ENCODE measurements around the gene POU2F1.
A peak's percentile ranks its signal among the peaks of the same experiment; 100 is the strongest.

The POU2F1 gene

GRCh38 chr1:167175901-167176300, 44.8 kb upstream of the POU2F1 start (continued):
- TF ChIP-seq ZNF518A (tag by site-specific recombination; conservative IDR thresholded peaks at IDR 0.05; ENCODE audit: low read depth) (0 out of 2 replicates have a peak, but pooled peaks have one; percentile 16), ZNF184 (tag by site-specific recombination; IDR thresholded peaks at IDR 0.05) (no peak), PBX3 (CRISPR knock-in tag; IDR thresholded peaks at IDR 0.05) (no peak), ZNF311 (tag by site-specific recombination; IDR thresholded peaks at IDR 0.05; ENCODE audit: borderline replicate concordance) (no peak), ZFP41 (tag by site-specific recombination; IDR thresholded peaks at IDR 0.05; ENCODE audit: borderline replicate concordance) (no peak), ZIC2 (tag by site-specific recombination; IDR thresholded peaks at IDR 0.05) (peak; percentile 62; the same call in 1 of the 2 replicates), ZNF138 (tag by site-specific recombination; IDR thresholded peaks at IDR 0.05; ENCODE audit: borderline replicate concordance) (no peak), ZNF302 (tag by site-specific recombination; IDR thresholded peaks at IDR 0.05; ENCODE audit: low read depth) (no peak), YY2 (tag by site-specific recombination; IDR thresholded peaks at IDR 0.05) (no peak)

- no peaks in the 10 kb centered on the region for H3K9me3 ChIP-seq (ENCODE audit: control insufficient read depth, insufficient read depth, low read depth, low read length)
- H3K36me3 ChIP-seq (ENCODE audit: control insufficient read depth in 2 of 2, insufficient read depth in 1 of 2, low read length in 2 of 2): no peaks in the 10 kb centered on the region
- no peaks in the 10 kb centered on the region for H3K4me1 ChIP-seq (ENCODE audit: control insufficient read depth, insufficient read depth, low read length)
- POLR2A ChIA-PET: no interaction called here
- H3K27ac ChIP-seq (ENCODE audit: extremely low read depth, low read depth, low read length): no peak overlapping the region
- H3K4me3 ChIP-seq (ENCODE audit: low read depth, low read length): no peak overlapping the region
- CTCF ChIA-PET: no interaction called here
- no peak for TF ChIP-seq ZNF560 (tag by site-specific recombination; IDR thresholded peaks at IDR 0.05; ENCODE audit: borderline replicate concordance)
- no peak for TF ChIP-seq KLF1 (tag by site-specific recombination; IDR thresholded peaks at IDR 0.05)
- no peak for TF ChIP-seq ATF2 (tag by site-specific recombination; IDR thresholded peaks at IDR 0.05; ENCODE audit: low read depth)
- no peak for TF ChIP-seq ZNF600 (tag by site-specific recombination; IDR thresholded peaks at IDR 0.05)
- TF ChIP-seq ZNF112 (tag by site-specific recombination; IDR thresholded peaks at IDR 0.05): no peak
- no peak for TF ChIP-seq AEBP2 (tag by site-specific recombination; IDR thresholded peaks at IDR 0.05; ENCODE audit: borderline replicate concordance)
- no peak for TF ChIP-seq ZNF37A (tag by site-specific recombination; IDR thresholded peaks at IDR 0.05)
- no peak for TF ChIP-seq BCL11A (tag by site-specific recombination; IDR thresholded peaks at IDR 0.05; ENCODE audit: low read depth)
- no peak for TF ChIP-seq ZNF558 (tag by site-specific recombination; IDR thresholded peaks at IDR 0.05)
- TF ChIP-seq ZNF513 (tag by site-specific recombination; IDR thresholded peaks at IDR 0.05): no peak
- TF ChIP-seq HOXD13 (CRISPR knock-in tag; IDR thresholded peaks at IDR 0.05; ENCODE audit: borderline replicate concordance): no peak
- no peak for TF ChIP-seq ZNF518A (tag by site-specific recombination; conservative IDR thresholded peaks at IDR 0.05; ENCODE audit: low read depth)
Measured at GRCh38 chr1:167178831-167179230, 41.9 kb upstream of the POU2F1 start.

All from HEK293 (cell line).